HepG2 (cell line): ENCODE measurements around the gene ARHGAP10. TPM values are rescaled to one million over a fixed set of nuclear protein-coding genes. Genes with fewer than 3 reads are reported as not detected.

Source experiments
- ATAC-seq: fragments of 200-7000 bp; cut with Tn5 transposase; 3 replicates; pipeline ENCODE4 v1.9.1; 2020; ENCODE audit warnings: mild to moderate bottlenecking, moderate library complexity
- BruUV-seq: library from RNA; stranded (reverse); fragments of 400-500 nt; replicated peaks from 2 replicates; lab custom pipeline; 2021; lab: Mats Ljungman, UMichigan
- CTCF ChIA-PET: fragments of 300-600 bp; formaldehyde crosslinking; extraction: SDS; loops from one replicate; lab custom pipeline; 2021; ENCODE audit warnings: low total read pairs, inconsistent platforms, low intra/inter-chr PET ratio; lab: Yijun Ruan, JAX
- POLR2A ChIA-PET: fragments of 350-600 bp; sonication (Branson Sonifier 250); formaldehyde crosslinking; loops from one replicate; lab custom pipeline; 2020; ENCODE audit warnings: antibody characterized with exemption, inconsistent platforms; lab: Yijun Ruan, JAX
- DNase-seq: peaks from one replicate; pipeline ENCODE4 v3.0.0-alpha.2; 2015; ENCODE audit warnings: low spot score
- FAIRE-seq: peaks from 3 replicates; lab custom pipeline; 2011; peaks lifted over from hg19 to GRCh38; lab: Jason Lieb, UNC
- H2AFZ ChIP-seq: one replicate; pipeline ENCODE4 v1.6.1; 2011; ENCODE audit warnings: low read length, inconsistent platforms
- H3K27ac ChIP-seq: fragments of 300-600 bp; 3 replicates; pipeline ENCODE4 v1.8.0; 2011; ENCODE audit warnings: mixed run types, mild to moderate bottlenecking, mixed read lengths, low read length, inconsistent platforms; ENCODE audit not compliant: insufficient read depth; ENCODE audit errors: extremely low read length
- H3K27me3 ChIP-seq, 2 experiments: fragments of 200-600 bp in 1 of 2; 2 replicates in 1 of 2; 3 replicates in 1 of 2; pipeline versions ENCODE4 v1.6.0 to v1.8.0; 2011; ENCODE audit warnings: low read length in 2 of 2, mild to moderate bottlenecking in 2 of 2, moderate library complexity in 2 of 2, inconsistent platforms in 1 of 2; ENCODE audit not compliant: insufficient read depth in 2 of 2, control insufficient read depth in 1 of 2
- H3K36me3 ChIP-seq, 2 experiments: fragments of 200-600 bp in 1 of 2; replicated peaks in 1 of 2; 2 replicates in 1 of 2; 3 replicates in 1 of 2; pipeline versions ENCODE4 v1.5.1 to v1.8.0; 2011; ENCODE audit warnings: low read length in 2 of 2, inconsistent platforms in 1 of 2; ENCODE audit not compliant: insufficient read depth in 2 of 2, control insufficient read depth in 1 of 2
- H3K4me1 ChIP-seq: 2 replicates; pipeline ENCODE4 v1.5.1; 2012; ENCODE audit warnings: low read length, inconsistent platforms; ENCODE audit not compliant: insufficient read depth
- H3K4me2 ChIP-seq: 2 replicates; pipeline ENCODE4 v1.6.0; 2011; ENCODE audit warnings: low read depth, low read length, inconsistent platforms
- H3K4me3 ChIP-seq, 3 experiments: fragments of 200-600 bp in 1 of 3; sonication (generic), shearing (Covaris generic) in 1 of 3; replicated peaks in 1 of 3; 2 replicates each; pipeline ENCODE4 v1.5.1; 2011 to 2016; ENCODE audit warnings: low read length in 3 of 3, inconsistent platforms in 2 of 3, low read depth in 2 of 3, mild to moderate bottlenecking in 2 of 3, control low read depth in 1 of 3, mixed read lengths in 1 of 3; ENCODE audit not compliant: insufficient read depth in 1 of 3
- H3K79me2 ChIP-seq: one replicate; pipeline ENCODE4 v1.6.1; 2011; ENCODE audit warnings: low read length, inconsistent platforms; ENCODE audit not compliant: insufficient read depth
- H3K9ac ChIP-seq: 2 replicates; pipeline ENCODE4 v1.6.0; 2011; ENCODE audit warnings: mild to moderate bottlenecking, low read depth, low read length, inconsistent platforms; ENCODE audit not compliant: insufficient read depth
- H3K9me3 ChIP-seq: 2 replicates; pipeline ENCODE4 v1.5.1; 2012; ENCODE audit warnings: mild to moderate bottlenecking, low read length
- H4K20me1 ChIP-seq: 2 replicates; pipeline ENCODE4 v1.6.0; 2011; ENCODE audit warnings: inconsistent platforms, mild to moderate bottlenecking, low read length, moderate library complexity; ENCODE audit not compliant: insufficient read depth
- HMG20A ChIP-seq: IDR thresholded peaks from 2 replicates; pipeline ENCODE4 v1.6.1; 2016; ENCODE audit warnings: borderline replicate concordance
- IRX3 ChIP-seq: sonication (generic); formaldehyde crosslinking; IDR thresholded peaks from 2 replicates; pipeline ENCODE4 v1.8.1; 2023; ENCODE audit warnings: mild to moderate bottlenecking, low read depth, missing genetic modification reagents, borderline replicate concordance
- REPIN1 ChIP-seq: sonication (generic); formaldehyde crosslinking; IDR thresholded peaks from 2 replicates; pipeline ENCODE4 v1.8.0; 2022; ENCODE audit warnings: missing genetic modification reagents, low read depth, mild to moderate bottlenecking, borderline replicate concordance
- SSRP1 ChIP-seq: IDR thresholded peaks from 2 replicates; pipeline ENCODE4 v1.6.1; 2016; ENCODE audit warnings: control low read depth
- XRCC5 ChIP-seq: fragments of 200-400 bp; formaldehyde crosslinking; optimal IDR thresholded peaks from 2 replicates; pipeline ENCODE3; 2017; ENCODE audit warnings: mild to moderate bottlenecking, low read length
- ZFYVE20 ChIP-seq: sonication (generic); formaldehyde crosslinking; IDR thresholded peaks from 2 replicates; pipeline ENCODE4 v1.8.0; 2023; ENCODE audit warnings: low read depth, mild to moderate bottlenecking, moderate library complexity, missing genetic modification reagents, borderline replicate concordance
- ZKSCAN5 ChIP-seq: sonication (generic); formaldehyde crosslinking; IDR thresholded peaks from 2 replicates; pipeline ENCODE4 v1.5.1; 2020; ENCODE audit warnings: mild to moderate bottlenecking, missing genetic modification reagents
- ZNF232 ChIP-seq: sonication (generic); formaldehyde crosslinking; IDR thresholded peaks from 2 replicates; pipeline ENCODE4 v1.4.0; 2020; ENCODE audit warnings: missing genetic modification reagents, borderline replicate concordance
- ZNF678 ChIP-seq: sonication (generic); formaldehyde crosslinking; IDR thresholded peaks from 2 replicates; pipeline ENCODE4 v1.4.0; 2020; ENCODE audit warnings: mild to moderate bottlenecking, missing genetic modification reagents
- WGBS: methylation state at CpG from one replicate; pipeline ENCODE4 v1.1.6; 2017; ENCODE audit warnings: low lambda C conversion rate; 5-methylcytosine and 5-hydroxymethylcytosine counted together
- in situ Hi-C: cut with HindIII; loops from 2 replicates; pipeline ENCODE4 v1.10.0; 2017; ENCODE audit warnings: low pct_unique_long_range_greater_than_20kb; ENCODE audit not compliant: extremely low pct_ligation_motif_present
- intact Hi-C: fragments of 100-400 bp; cut with micrococcal nuclease; formaldehyde crosslinking; loops from one replicate; pipeline ENCODE4 v1.10.0; 2022; ENCODE audit not compliant: unreplicated experiment
- polyA plus RNA-seq, 8 experiments: library from polyadenylated mRNA; depleted of rRNA in 3 of 8; stranded (reverse) in 7 of 8; unstranded in 1 of 8; fragments of >200 nt; fragmentation: Illumina TruSeq in 4 of 8; extraction: Trizol in 4 of 8; gene quantifications; 2 replicates each; pipeline versions ENCODE4 v1.2.1 to v1.2.3, GENCODE V29; 2011 to 2016; ENCODE audit warnings: low read depth in 4 of 8, missing spikeins in 1 of 8, mixed read lengths in 1 of 8; ENCODE audit not compliant: insufficient read depth in 1 of 8
- total RNA-seq, 5 experiments: library from RNA; depleted of rRNA; stranded (reverse); fragments of >200 nt; fragmentation: Illumina TruSeq; extraction: Trizol; gene quantifications; 2 replicates each; pipeline ENCODE4 v1.2.3, GENCODE V29; 2016; ENCODE audit warnings: low read depth in 1 of 5

ARHGAP10 gene
- total and polyA plus RNA-seq, 2 of the 13 experiments (the other 11 are each of a cell fraction or from before 2014, with no cell fraction given), result 0.45 to 1.6 TPM

- Histone ChIP-seq H3K9me3 (no peaks in the 10 kb centered on the region), H3K4me1 (no peaks in the 10 kb centered on the region), H3K4me2 (no peak overlapping the region), H3K27me3 (no peaks in the 10 kb centered on the region), H3K4me3 (no peak overlapping the region), H3K9ac (no peak overlapping the region), H2AFZ (no peak overlapping the region), H3K36me3 (no peaks in the 10 kb centered on the region), H3K27ac (no peak overlapping the region), H4K20me1 (no peaks in the 10 kb centered on the region), H3K79me2 (no peaks in the 10 kb centered on the region)
- DNase-seq (no peak), ATAC-seq (no peak), FAIRE-seq (no peak)
- TF ChIP-seq ZNF678 (CRISPR knock-in tag) (no peak), ZFYVE20 (no peak), ZKSCAN5 (CRISPR knock-in tag) (no peak)
- intact Hi-C loops, result no loop called here
- BruUV-seq, result no TSS peak
- in situ Hi-C loops, result no loop called here
- CTCF ChIA-PET, result no interaction called here
- POLR2A ChIA-PET, result no interaction called here
- WGBS, result 46% methylated on average over 3 of the region's 3 CpGs
These were observed 243.4 kb downstream of the ARHGAP10 start for GRCh38 chr4:147975325-147975724.

- DNase-seq, result no peak
- Histone ChIP-seq H3K4me1 (no peaks in the 10 kb centered on the region), H2AFZ (no peak overlapping the region), H3K4me3 (no peak overlapping the region), H3K27ac (no peak overlapping the region), H3K4me2 (no peak overlapping the region), H3K36me3 (no peaks in the 10 kb centered on the region), H3K9me3 (no peaks in the 10 kb centered on the region), H3K9ac (no peak overlapping the region), H3K79me2 (no peaks in the 10 kb centered on the region), H3K27me3 (no peaks in the 10 kb centered on the region), H4K20me1 (no peaks in the 10 kb centered on the region)
- WGBS, result 47% methylated on average over 2 of the region's 2 CpGs
- ChIA-PET CTCF (no interaction called here), POLR2A (no interaction called here)
- BruUV-seq, result no TSS peak
- FAIRE-seq, result no peak
- intact Hi-C loops (no loop called here), in situ Hi-C loops (no loop called here)
- ATAC-seq, result no peak
- no peak for TF ChIP-seq XRCC5
- TF ChIP-seq ZNF232 (CRISPR knock-in tag), result no peak
- no peak for TF ChIP-seq IRX3
- TF ChIP-seq SSRP1 (CRISPR knock-in tag), result no peak
- TF ChIP-seq HMG20A (CRISPR knock-in tag), result no peak
- TF ChIP-seq REPIN1 (CRISPR knock-in tag), result no peak
These were observed 244.3 kb downstream of the ARHGAP10 start for GRCh38 chr4:147975933-147976928.
